Measurements from ENCODE around the gene RPS15. TPM values are rescaled to one million over a fixed set of nuclear protein-coding genes. Genes with fewer than 3 reads are reported as not detected.
"Not testable (repeated sequence)": the region's sequence is repeated elsewhere in the genome, so short reads cannot be mapped to it uniquely, and the experiment has no call there.

Gene RPS15
- polyA plus RNA-seq, 2 donors = 2,888 to 3,260 TPM

- Histone ChIP-seq H3K36me3 (ENCODE audit: control insufficient read depth in 2 of 2, insufficient read depth in 2 of 2, low read length in 1 of 2) (peaks cover 5 to 58% of the 10 kb centered on the region in 2 donors), H3K4me1 (ENCODE audit: control insufficient read depth in 2 of 2, insufficient read depth in 2 of 2, low read length in 1 of 2) (peaks cover 15 to 37% of the 10 kb centered on the region in 2 donors)
- H3K4me3 ChIP-seq (ENCODE audit: low read depth in 1 of 2, low read length in 2 of 2); H3K9me3 ChIP-seq (ENCODE audit: control insufficient read depth in 2 of 2, insufficient read depth in 1 of 2, low read depth in 1 of 2, low read length in 1 of 2); H3K27ac ChIP-seq (ENCODE audit: low read depth in 2 of 2, low read length in 1 of 2); H3K27me3 ChIP-seq (ENCODE audit: control insufficient read depth in 1 of 2, insufficient read depth in 2 of 2, low read length in 2 of 2): not testable (repeated sequence)
- WGBS, 2 donors = 95 to 96% methylated on average over 24 to 29 of the region's 43 CpGs
Observed at GRCh38 chr19:1420085-1420484, 18.1 kb upstream of the RPS15 start.

GRCh38 chr19:1420590-1420989, 17.6 kb upstream of the RPS15 start:
- Histone ChIP-seq H3K4me1 (ENCODE audit: control insufficient read depth in 2 of 2, insufficient read depth in 2 of 2, low read length in 1 of 2) (peaks cover 18 to 36% of the 10 kb centered on the region in 2 donors), H3K36me3 (ENCODE audit: control insufficient read depth in 2 of 2, insufficient read depth in 2 of 2, low read length in 1 of 2) (peaks cover 8 to 58% of the 10 kb centered on the region in 2 donors), H3K27me3 (ENCODE audit: control insufficient read depth in 1 of 2, insufficient read depth in 2 of 2, low read length in 2 of 2) (no peaks in the 10 kb centered on the region), H3K9me3 (ENCODE audit: control insufficient read depth in 2 of 2, insufficient read depth in 1 of 2, low read depth in 1 of 2, low read length in 1 of 2) (no peaks in the 10 kb centered on the region), H3K4me3 (ENCODE audit: low read depth in 1 of 2, low read length in 2 of 2) (no peak overlapping the region), H3K27ac (ENCODE audit: low read depth in 2 of 2, low read length in 1 of 2) (no peak overlapping the region)
- 92% methylated on average over 15 of the region's 15 CpGs for WGBS, 2 donors

GRCh38 chr19:1421218-1421957, 16.8 kb upstream of the RPS15 start:
- Histone ChIP-seq H3K36me3 (ENCODE audit: control insufficient read depth in 2 of 2, insufficient read depth in 2 of 2, low read length in 1 of 2) (peaks cover 8 to 66% of the 10 kb centered on the region in 2 donors), H3K4me3 (ENCODE audit: low read depth in 1 of 2, low read length in 2 of 2) (no peak overlapping the region), H3K9me3 (ENCODE audit: control insufficient read depth in 2 of 2, insufficient read depth in 1 of 2, low read depth in 1 of 2, low read length in 1 of 2) (no peaks in the 10 kb centered on the region), H3K4me1 (ENCODE audit: control insufficient read depth in 2 of 2, insufficient read depth in 2 of 2, low read length in 1 of 2) (peaks cover 10 to 28% of the 10 kb centered on the region in 2 donors), H3K27me3 (ENCODE audit: control insufficient read depth in 1 of 2, insufficient read depth in 2 of 2, low read length in 2 of 2) (no peaks in the 10 kb centered on the region), H3K27ac (ENCODE audit: low read depth in 2 of 2, low read length in 1 of 2) (no peak overlapping the region)
- 92 to 93% methylated on average over 37 of the region's 37 CpGs for WGBS, 2 donors

GRCh38 chr19:1421958-1422305, 16.3 kb upstream of the RPS15 start:
- 85 to 86% methylated on average over 22 of the region's 22 CpGs for WGBS, 2 donors
- Histone ChIP-seq H3K36me3 (ENCODE audit: control insufficient read depth in 2 of 2, insufficient read depth in 2 of 2, low read length in 1 of 2) (peaks cover 8 to 65% of the 10 kb centered on the region in 2 donors), H3K27ac (ENCODE audit: low read depth in 2 of 2, low read length in 1 of 2) (no peak overlapping the region), H3K4me3 (ENCODE audit: low read depth in 1 of 2, low read length in 2 of 2) (no peak overlapping the region), H3K27me3 (ENCODE audit: control insufficient read depth in 1 of 2, insufficient read depth in 2 of 2, low read length in 2 of 2) (no peaks in the 10 kb centered on the region), H3K4me1 (ENCODE audit: control insufficient read depth in 2 of 2, insufficient read depth in 2 of 2, low read length in 1 of 2) (peaks cover 7 to 23% of the 10 kb centered on the region in 2 donors), H3K9me3 (ENCODE audit: control insufficient read depth in 2 of 2, insufficient read depth in 1 of 2, low read depth in 1 of 2, low read length in 1 of 2) (no peaks in the 10 kb centered on the region)

- no peaks in the 10 kb centered on the region for H3K27me3 ChIP-seq (ENCODE audit: control insufficient read depth in 1 of 2, insufficient read depth in 2 of 2, low read length in 2 of 2)
- H3K36me3 ChIP-seq (ENCODE audit: control insufficient read depth in 2 of 2, insufficient read depth in 2 of 2, low read length in 1 of 2) = peaks cover 8 to 66% of the 10 kb centered on the region in 2 donors
- peaks cover 3 to 19% of the 10 kb centered on the region in 2 donors for H3K4me1 ChIP-seq (ENCODE audit: control insufficient read depth in 2 of 2, insufficient read depth in 2 of 2, low read length in 1 of 2)
- no peak overlapping the region for H3K27ac ChIP-seq (ENCODE audit: low read depth in 2 of 2, low read length in 1 of 2)
- WGBS, 2 donors = 68 to 82% methylated on average over 16 of the region's 16 CpGs
- H3K4me3 ChIP-seq (ENCODE audit: low read depth in 1 of 2, low read length in 2 of 2) = no peak overlapping the region
- H3K9me3 ChIP-seq (ENCODE audit: control insufficient read depth in 2 of 2, insufficient read depth in 1 of 2, low read depth in 1 of 2, low read length in 1 of 2) = no peaks in the 10 kb centered on the region
Observed at GRCh38 chr19:1422360-1422759, 15.8 kb upstream of the RPS15 start.

- Histone ChIP-seq H3K4me1 (ENCODE audit: control insufficient read depth in 2 of 2, insufficient read depth in 2 of 2, low read length in 1 of 2) (peaks cover 2 to 14% of the 10 kb centered on the region in 2 donors), H3K4me3 (ENCODE audit: low read depth in 1 of 2, low read length in 2 of 2) (no peak overlapping the region), H3K9me3 (ENCODE audit: control insufficient read depth in 2 of 2, insufficient read depth in 1 of 2, low read depth in 1 of 2, low read length in 1 of 2) (no peaks in the 10 kb centered on the region), H3K36me3 (ENCODE audit: control insufficient read depth in 2 of 2, insufficient read depth in 2 of 2, low read length in 1 of 2) (peaks cover 8 to 67% of the 10 kb centered on the region in 2 donors), H3K27me3 (ENCODE audit: control insufficient read depth in 1 of 2, insufficient read depth in 2 of 2, low read length in 2 of 2) (no peaks in the 10 kb centered on the region), H3K27ac (ENCODE audit: low read depth in 2 of 2, low read length in 1 of 2) (no peak overlapping the region)
- 84 to 85% methylated on average over 23 to 24 of the region's 24 CpGs for WGBS, 2 donors
Observed at GRCh38 chr19:1422943-1423342, 15.3 kb upstream of the RPS15 start.

- WGBS, 2 donors = 89 to 93% methylated on average over 39 to 40 of the region's 40 CpGs
- peaks cover 2 to 9% of the 10 kb centered on the region in 2 donors for H3K4me1 ChIP-seq (ENCODE audit: control insufficient read depth in 2 of 2, insufficient read depth in 2 of 2, low read length in 1 of 2)
- peaks cover 8 to 64% of the 10 kb centered on the region in 2 donors for H3K36me3 ChIP-seq (ENCODE audit: control insufficient read depth in 2 of 2, insufficient read depth in 2 of 2, low read length in 1 of 2)
- H3K9me3 ChIP-seq (ENCODE audit: control insufficient read depth in 2 of 2, insufficient read depth in 1 of 2, low read depth in 1 of 2, low read length in 1 of 2) = no peaks in the 10 kb centered on the region
- no peak overlapping the region for H3K4me3 ChIP-seq (ENCODE audit: low read depth in 1 of 2, low read length in 2 of 2)
- peak overlapping the region in 1 of 2 donors; percentile 51 for H3K27ac ChIP-seq (ENCODE audit: low read depth in 2 of 2, low read length in 1 of 2)
- no peaks in the 10 kb centered on the region for H3K27me3 ChIP-seq (ENCODE audit: control insufficient read depth in 1 of 2, insufficient read depth in 2 of 2, low read length in 2 of 2)
Observed at GRCh38 chr19:1423436-1424191, 14.6 kb upstream of the RPS15 start.

- 59 to 67% methylated on average over 37 to 40 of the region's 42 CpGs for WGBS, 2 donors
- H3K27me3 ChIP-seq (ENCODE audit: control insufficient read depth in 1 of 2, insufficient read depth in 2 of 2, low read length in 2 of 2) = no peaks in the 10 kb centered on the region
- H3K9me3 ChIP-seq (ENCODE audit: control insufficient read depth in 2 of 2, insufficient read depth in 1 of 2, low read depth in 1 of 2, low read length in 1 of 2) = no peaks in the 10 kb centered on the region
- H3K4me1 ChIP-seq (ENCODE audit: control insufficient read depth in 2 of 2, insufficient read depth in 2 of 2, low read length in 1 of 2) = peaks cover 2 to 9% of the 10 kb centered on the region in 2 donors
- H3K4me3 ChIP-seq (ENCODE audit: low read depth in 1 of 2, low read length in 2 of 2) = no peak overlapping the region
- peaks cover 8 to 63% of the 10 kb centered on the region in 2 donors for H3K36me3 ChIP-seq (ENCODE audit: control insufficient read depth in 2 of 2, insufficient read depth in 2 of 2, low read length in 1 of 2)
- peak overlapping the region; percentile 79 for H3K27ac ChIP-seq (ENCODE audit: low read depth in 2 of 2, low read length in 1 of 2)
Observed at GRCh38 chr19:1424192-1424955, 13.8 kb upstream of the RPS15 start.

- 65 to 75% methylated on average over 33 of the region's 33 CpGs for WGBS, 2 donors
- Histone ChIP-seq H3K9me3 (ENCODE audit: control insufficient read depth in 2 of 2, insufficient read depth in 1 of 2, low read depth in 1 of 2, low read length in 1 of 2) (no peaks in the 10 kb centered on the region), H3K27me3 (ENCODE audit: control insufficient read depth in 1 of 2, insufficient read depth in 2 of 2, low read length in 2 of 2) (no peaks in the 10 kb centered on the region), H3K27ac (ENCODE audit: low read depth in 2 of 2, low read length in 1 of 2) (peak overlapping the region; percentile 44 to 77), H3K36me3 (ENCODE audit: control insufficient read depth in 2 of 2, insufficient read depth in 2 of 2, low read length in 1 of 2) (peaks cover 11 to 63% of the 10 kb centered on the region in 2 donors), H3K4me1 (ENCODE audit: control insufficient read depth in 2 of 2, insufficient read depth in 2 of 2, low read length in 1 of 2) (peaks cover 2 to 9% of the 10 kb centered on the region in 2 donors), H3K4me3 (ENCODE audit: low read depth in 1 of 2, low read length in 2 of 2) (no peak overlapping the region)
Observed at GRCh38 chr19:1425102-1425837, 12.9 kb upstream of the RPS15 start.

All from esophagus (tissue), 2 donors.